GM12864 (cell line): Measurements from ENCODE around the gene ADAMTS5.

Source experiments
- DNase-seq: peaks from one replicate; pipeline ENCODE4 v3.0.0-alpha.2; 2011; ENCODE audit warnings: low read depth
- H3K4me3 ChIP-seq: 2 replicates; pipeline ENCODE4 v1.5.1; 2011; ENCODE audit warnings: mild to moderate bottlenecking, low read depth, low read length, control low read depth
- CTCF ChIP-seq: IDR thresholded peaks from 2 replicates; pipeline ENCODE4 v1.5.1; 2011; ENCODE audit warnings: low read depth, mild to moderate bottlenecking, moderate library complexity, low read length, control low read depth, inconsistent platforms; ENCODE audit errors: missing control alignments

ADAMTS5 gene

GRCh38 chr21:26948194-26948593 lies 18.7 kb downstream of the ADAMTS5 start:
- no peak for TF ChIP-seq CTCF
- no peak for DNase-seq
- H3K4me3 ChIP-seq: no peak overlapping the region

GRCh38 chr21:26946744-26947446 lies 20.0 kb downstream of the ADAMTS5 start:
- no peak for TF ChIP-seq CTCF
- no peak for DNase-seq
- no peak overlapping the region for H3K4me3 ChIP-seq

GRCh38 chr21:26945916-26946675 lies 20.8 kb downstream of the ADAMTS5 start:
- DNase-seq: no peak
- H3K4me3 ChIP-seq: no peak overlapping the region
- TF ChIP-seq CTCF: no peak

GRCh38 chr21:26943921-26944320 lies 23.0 kb downstream of the ADAMTS5 start:
- no peak for TF ChIP-seq CTCF
- H3K4me3 ChIP-seq: no peak overlapping the region
- no peak for DNase-seq

- DNase-seq: no peak
- no peak overlapping the region for H3K4me3 ChIP-seq
- no peak for TF ChIP-seq CTCF
These were observed 25.5 kb downstream of the ADAMTS5 start for GRCh38 chr21:26941421-26941820.

GRCh38 chr21:26939601-26940111 lies 27.2 kb downstream of the ADAMTS5 start:
- H3K4me3 ChIP-seq: no peak overlapping the region
- no peak for TF ChIP-seq CTCF
- no peak for DNase-seq
